ENCODE results near the gene FAM193B.

GRCh38 chr5:177603631-177604030, 49.3 kb upstream of the FAM193B start:
- TF ChIP-seq ESRRG (CRISPR knock-in tag; IDR thresholded peaks at IDR 0.05) (no peak), ZC3H10 (CRISPR knock-in tag; IDR thresholded peaks at IDR 0.05) (no peak), ZFP30 (CRISPR knock-in tag; IDR thresholded peaks at IDR 0.05) (no peak), ZFP3 (CRISPR knock-in tag; IDR thresholded peaks at IDR 0.05) (no peak), PATZ1 (CRISPR knock-in tag; IDR thresholded peaks at IDR 0.05; ENCODE audit: borderline replicate concordance) (no peak), BACH2 (CRISPR knock-in tag; IDR thresholded peaks at IDR 0.05; ENCODE audit: borderline replicate concordance) (no peak), ISL1 (CRISPR knock-in tag; IDR thresholded peaks at IDR 0.05) (no peak), TCF4 (CRISPR knock-in tag; IDR thresholded peaks at IDR 0.05; ENCODE audit: borderline replicate concordance) (no peak), ARNTL (CRISPR knock-in tag; IDR thresholded peaks at IDR 0.05; ENCODE audit: borderline replicate concordance, low read depth) (no peak), ZNF565 (CRISPR knock-in tag; conservative IDR thresholded peaks at IDR 0.05; ENCODE audit: low read depth) (no peak), RARB (CRISPR knock-in tag; IDR thresholded peaks at IDR 0.05) (no peak)
